Measurements from ENCODE around the gene PDE2A. TPM values are rescaled to one million over a fixed set of nuclear protein-coding genes. Genes with fewer than 3 reads are reported as not detected.

PDE2A gene
- total and polyA plus RNA-seq, 10 of the 15 experiments (the other 5 are each of a cell fraction or from before 2014, with no cell fraction given): 0.06 to 0.15 (median 0.11) TPM; not detected in 6

DNA sequence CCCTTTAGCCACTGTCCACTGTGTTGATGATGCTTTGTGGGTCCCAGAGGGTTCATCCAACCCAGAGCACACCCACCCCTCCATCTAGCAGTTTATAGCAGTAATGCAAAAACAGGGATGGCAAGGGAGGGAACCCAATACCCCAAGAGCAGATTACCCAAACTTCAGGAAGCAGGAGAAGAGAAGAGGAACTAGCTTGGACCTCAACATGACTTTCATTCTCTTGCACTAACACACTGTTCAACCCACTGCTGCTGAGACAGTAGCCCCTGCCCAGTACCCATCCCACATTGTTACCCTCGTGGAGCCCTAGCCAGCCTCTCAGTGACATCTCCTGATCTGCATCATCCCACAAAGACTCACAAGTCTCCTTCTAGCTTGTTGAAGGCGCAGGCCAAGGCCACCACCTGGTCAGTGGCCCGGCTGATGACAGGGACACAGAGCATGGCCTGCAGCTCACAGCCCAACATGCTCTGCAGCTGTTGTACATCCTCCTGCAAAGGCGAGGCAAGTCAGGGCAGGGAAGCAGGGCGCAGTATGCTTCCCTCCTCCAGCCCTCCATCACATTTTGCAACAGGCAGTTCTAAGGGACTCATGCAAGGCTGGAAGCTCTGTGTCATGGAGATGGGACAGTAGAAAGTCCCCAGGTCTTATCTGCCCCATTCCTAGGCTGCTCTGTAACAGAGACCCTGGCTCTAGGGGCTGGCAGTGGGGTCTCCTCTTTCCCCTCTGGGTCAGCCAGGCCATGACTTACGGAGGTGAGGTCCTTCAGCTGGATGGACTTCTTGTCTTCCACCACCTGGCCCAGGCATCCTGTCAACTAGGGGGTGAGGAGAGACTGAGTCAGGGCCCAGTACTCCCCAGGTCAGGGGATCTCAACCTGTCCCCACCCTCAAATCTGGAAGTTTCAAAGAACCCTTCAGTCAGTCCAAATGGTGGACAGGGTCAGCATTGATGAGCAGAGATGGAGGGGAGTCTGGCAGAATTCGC, 85.5 kb downstream of the PDE2A start:
- ChIA-PET CTCF (interaction anchor here (0.8 to 8.7 kb wide), 9 partner anchors 14 to 205 kb away, joined by 3 to 130 read pairs (median 4); partner anchors contain the start of gene STARD10), POLR2A (no interaction called here), RAD21 (ENCODE audit: unreplicated experiment) (interaction anchor here (3.6 to 4.7 kb wide), 2 partner anchors 95 kb away, joined by 13 to 32 read pairs; no protein-coding TSS in a partner anchor), SMC1A (ENCODE audit: uncharacterized antibody, unreplicated experiment) (interaction anchor here (0.6 to 2.6 kb wide), 4 partner anchors 22 to 96 kb away, joined by 3 to 10 read pairs (median 4); no protein-coding TSS in a partner anchor)
- WGBS (ENCODE audit: insufficient coverage, insufficient replicate concordance, low lambda C conversion rate, missing lambda C conversion rate): 21% methylated on average over 7 of the region's 7 CpGs
- no peak overlapping the region for H3K9ac ChIP-seq (ENCODE audit: control insufficient read depth, insufficient read depth, low read length)
- no peak for TF ChIP-seq RCOR1 (conservative IDR thresholded peaks at IDR 0.05; ENCODE audit: low read depth, low read length)
- no peak for TF ChIP-seq WRNIP1 (IDR thresholded peaks at IDR 0.05; ENCODE audit: borderline replicate concordance, low read depth, low read length)
- no peak for TF ChIP-seq KAT2A (conservative IDR thresholded peaks at IDR 0.05; ENCODE audit: control insufficient read depth, low read depth, low read length)
- TF ChIP-seq, protein P1, sequence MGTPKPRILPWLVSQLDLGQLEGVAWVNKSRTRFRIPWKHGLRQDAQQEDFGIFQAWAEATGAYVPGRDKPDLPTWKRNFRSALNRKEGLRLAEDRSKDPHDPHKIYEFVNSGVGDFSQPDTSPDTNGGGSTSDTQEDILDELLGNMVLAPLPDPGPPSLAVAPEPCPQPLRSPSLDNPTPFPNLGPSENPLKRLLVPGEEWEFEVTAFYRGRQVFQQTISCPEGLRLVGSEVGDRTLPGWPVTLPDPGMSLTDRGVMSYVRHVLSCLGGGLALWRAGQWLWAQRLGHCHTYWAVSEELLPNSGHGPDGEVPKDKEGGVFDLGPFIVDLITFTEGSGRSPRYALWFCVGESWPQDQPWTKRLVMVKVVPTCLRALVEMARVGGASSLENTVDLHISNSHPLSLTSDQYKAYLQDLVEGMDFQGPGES (IDR thresholded peaks at IDR 0.05): no peak
- no peak for TF ChIP-seq SREBF2 (IDR thresholded peaks at IDR 0.05; ENCODE audit: low read length)
- TF ChIP-seq POLR2AphosphoS5 (IDR thresholded peaks at IDR 0.05; ENCODE audit: low read length): no peak
- no peak for TF ChIP-seq SMC3 (IDR thresholded peaks at IDR 0.05; ENCODE audit: borderline replicate concordance, low read length)
- no peak for TF ChIP-seq BRCA1 (IDR thresholded peaks at IDR 0.05; ENCODE audit: low read depth, low read length)
- no peak for TF ChIP-seq CEBPB (IDR thresholded peaks at IDR 0.05; ENCODE audit: borderline replicate concordance in 1 of 2, low read depth in 2 of 2, low read length in 2 of 2)
- TF ChIP-seq SP1 (IDR thresholded peaks at IDR 0.05; ENCODE audit: low read depth, low read length): no peak
- TF ChIP-seq KDM1A (IDR thresholded peaks at IDR 0.05; ENCODE audit: borderline replicate concordance): no peak
- TF ChIP-seq SUPT20H (IDR thresholded peaks at IDR 0.05; ENCODE audit: borderline replicate concordance, control insufficient read depth, low read depth, low read length): no peak
- no peak for TF ChIP-seq STAT3 (IDR thresholded peaks at IDR 0.05; ENCODE audit: low read depth, low read length)
- no peak for TF ChIP-seq ETV6 (conservative IDR thresholded peaks at IDR 0.05 in 1 of 2, IDR thresholded peaks at IDR 0.05 in 1 of 2; ENCODE audit: borderline replicate concordance in 1 of 2, low read depth in 1 of 2)
- no peak for TF ChIP-seq POLR2A (IDR thresholded peaks at IDR 0.05; ENCODE audit: low read depth, low read length)
- TF ChIP-seq ZSCAN29 (IDR thresholded peaks at IDR 0.05): no peak
- TF ChIP-seq JUNB (IDR thresholded peaks at IDR 0.05): no peak
- no peak for TF ChIP-seq MTA3 (IDR thresholded peaks at IDR 0.05; ENCODE audit: borderline replicate concordance, low read length)
- no peak for TF ChIP-seq STAT1 (conservative IDR thresholded peaks at IDR 0.05)
- no peak for TF ChIP-seq POU2F2 (IDR thresholded peaks at IDR 0.05; ENCODE audit: borderline replicate concordance, low read depth, low read length)
- intact Hi-C loops (cut with micrococcal nuclease; ENCODE audit: unreplicated experiment) (loop anchor here (10.0 kb wide), 1 partner anchor 226 kb away; the partner anchor contains the start of gene ATG16L2), in situ Hi-C loops (cut with MboI) (no loop called here)
- no TSS peak for BruUV-seq (replicated peaks)
- H3K27ac ChIP-seq (ENCODE audit: control insufficient read depth, insufficient read depth): no peak overlapping the region
- H3K9me3 ChIP-seq (replicated peaks; ENCODE audit: control insufficient read depth, insufficient read depth, low read length): no peaks in the 10 kb centered on the region
- FAIRE-seq (no peak), DNase-seq (ENCODE audit: low read depth, low spot score) (no peak), ATAC-seq (no peak)
- no peak overlapping the region for H3K4me2 ChIP-seq (ENCODE audit: control insufficient read depth, insufficient read depth)
- H3K27me3 ChIP-seq (replicated peaks in 1 of 2; ENCODE audit: control insufficient read depth in 2 of 2, insufficient read depth in 2 of 2, low read length in 1 of 2): peaks cover 17% of the 10 kb centered on the region in 2 experiments
- no peak overlapping the region for H2AFZ ChIP-seq (ENCODE audit: control insufficient read depth, low read depth, low read length)
- peaks cover 6% of the 10 kb centered on the region for H4K20me1 ChIP-seq (ENCODE audit: control insufficient read depth, insufficient read depth)
- no peaks in the 10 kb centered on the region for H3K36me3 ChIP-seq (ENCODE audit: control insufficient read depth in 2 of 2, insufficient read depth in 2 of 2, low read length in 1 of 2)
- no peaks in the 10 kb centered on the region for H3K79me2 ChIP-seq (ENCODE audit: control insufficient read depth, insufficient read depth, low read length)
- no peaks in the 10 kb centered on the region; the same call in 1 of the 2 replicates for H3K4me1 ChIP-seq (ENCODE audit: control insufficient read depth, insufficient read depth, low read length)
- H3K4me3 ChIP-seq: no peak overlapping the region
